GM12878 (cell line): ENCODE results near the gene GFM1. TPM values are rescaled to one million over a fixed set of nuclear protein-coding genes. Genes with fewer than 3 reads are reported as not detected.

Source experiments
- BCL11A ChIP-seq: IDR thresholded peaks from 2 replicates; pipeline ENCODE4 v1.6.1; 2011; ENCODE audit warnings: low read depth, low read length
- CBX5 ChIP-seq: sonication (generic); IDR thresholded peaks from 2 replicates; pipeline ENCODE4 v1.6.1; 2016; ENCODE audit warnings: low read depth, moderate library complexity, mild to moderate bottlenecking, inconsistent platforms
- CEBPZ ChIP-seq: fragments of 150-350 bp; IDR thresholded peaks from 2 replicates; pipeline ENCODE4 v1.6.1; 2016; ENCODE audit warnings: low read depth, low read length
- CREB1 ChIP-seq: IDR thresholded peaks from 2 replicates; pipeline ENCODE4 v1.6.1; 2012; ENCODE audit warnings: low read depth, mild to moderate bottlenecking, inconsistent platforms
- E2F8 ChIP-seq: fragments of 450-650 bp; IDR thresholded peaks from 2 replicates; pipeline ENCODE4 v1.6.1; 2018; ENCODE audit warnings: mild to moderate bottlenecking, low read depth, moderate library complexity; ENCODE audit not compliant: partially characterized antibody
- ETV6 ChIP-seq, 2 experiments: fragments of 450-650 bp in 1 of 2; IDR thresholded peaks in 1 of 2; conservative IDR thresholded peaks in 1 of 2; 2 replicates each; pipeline ENCODE4 v1.6.1; 2014; ENCODE audit warnings: antibody characterized with exemption in 1 of 2, borderline replicate concordance in 1 of 2, low read depth in 1 of 2, mild to moderate bottlenecking in 1 of 2, moderate library complexity in 1 of 2
- FOXK2 ChIP-seq: fragments of 450-650 bp; IDR thresholded peaks from 2 replicates; pipeline ENCODE4 v1.6.1; 2017; ENCODE audit warnings: mild to moderate bottlenecking, moderate library complexity
- HDAC2 ChIP-seq: fragments of 200-600 bp; sonication (generic); IDR thresholded peaks from 2 replicates; pipeline ENCODE4 v1.6.1; 2017
- HDAC6 ChIP-seq: fragments of 200-600 bp; sonication (generic); IDR thresholded peaks from one replicate; pipeline ENCODE4 v1.8.0; 2017; ENCODE audit warnings: antibody characterized with exemption; ENCODE audit not compliant: unreplicated experiment
- IKZF1 ChIP-seq: fragments of 450-650 bp; conservative IDR thresholded peaks from 2 replicates; pipeline ENCODE4 v1.6.1; 2017; ENCODE audit warnings: antibody characterized with exemption, mild to moderate bottlenecking
- IKZF2 ChIP-seq, 2 experiments: fragments of 450-650 bp; IDR thresholded peaks; 2 replicates each; pipeline ENCODE4 v1.6.1; 2017; ENCODE audit warnings: mild to moderate bottlenecking in 2 of 2, moderate library complexity in 2 of 2
- KAT2A ChIP-seq: conservative IDR thresholded peaks from 2 replicates; pipeline ENCODE4 v1.6.1; 2011; ENCODE audit warnings: low read depth, low read length; ENCODE audit not compliant: control insufficient read depth
- LARP7 ChIP-seq: fragments of 450-650 bp; IDR thresholded peaks from 2 replicates; pipeline ENCODE4 v1.6.1; 2017; ENCODE audit warnings: mild to moderate bottlenecking
- MXI1 ChIP-seq: fragments of 150-350 bp; IDR thresholded peaks from 2 replicates; pipeline ENCODE4 v1.6.1; 2011; ENCODE audit warnings: low read depth, mild to moderate bottlenecking, inconsistent platforms, low read length, improper control_type of control experiment
- NBN ChIP-seq: fragments of 450-650 bp; IDR thresholded peaks from 2 replicates; pipeline ENCODE4 v1.6.1; 2016
- POLR2AphosphoS5 ChIP-seq: IDR thresholded peaks from 2 replicates; pipeline ENCODE4 v1.6.1; 2011; ENCODE audit warnings: mild to moderate bottlenecking, low read length, inconsistent platforms
- RAD21 ChIP-seq: IDR thresholded peaks from 2 replicates; pipeline ENCODE4 v1.6.1; 2011; ENCODE audit warnings: mild to moderate bottlenecking, low read depth, low read length, moderate library complexity; ENCODE audit not compliant: insufficient read depth
- RB1 ChIP-seq: fragments of 450-650 bp; formaldehyde crosslinking; IDR thresholded peaks from 2 replicates; pipeline ENCODE4 v1.6.1; 2017; ENCODE audit warnings: mild to moderate bottlenecking, borderline replicate concordance
- SIN3A ChIP-seq: IDR thresholded peaks from 2 replicates; pipeline ENCODE4 v1.6.1; 2012; ENCODE audit warnings: low read depth, low read length, improper control_type of control experiment
- TCF12 ChIP-seq: IDR thresholded peaks from 2 replicates; pipeline ENCODE4 v1.6.1; 2011; ENCODE audit warnings: low read depth, mild to moderate bottlenecking, low read length
- TCF7 ChIP-seq: IDR thresholded peaks from 2 replicates; pipeline ENCODE4 v1.6.1; 2014; ENCODE audit warnings: antibody characterized with exemption, borderline replicate concordance
- ZBED1 ChIP-seq: IDR thresholded peaks from 2 replicates; pipeline ENCODE4 v1.6.1; 2016; ENCODE audit warnings: borderline replicate concordance
- ZNF384 ChIP-seq: IDR thresholded peaks from 2 replicates; pipeline ENCODE4 v1.6.1; 2012; ENCODE audit warnings: low read depth, mild to moderate bottlenecking, low read length, improper control_type of control experiment, borderline replicate concordance
- ZSCAN29 ChIP-seq: fragments of 450-650 bp; IDR thresholded peaks from 2 replicates; pipeline ENCODE4 v1.6.1; 2017; ENCODE audit warnings: mild to moderate bottlenecking, moderate library complexity
- polyA plus RNA-seq, 11 experiments: library from polyadenylated mRNA; depleted of rRNA in 4 of 11; unstranded in 6 of 11; stranded (reverse) in 5 of 11; fragments of >200 nt; fragmentation: Nextera tagmentation in 4 of 11; fragmentation: Illumina TruSeq in 1 of 11; extraction: Ambion mirVana in 4 of 11; extraction: Trizol in 1 of 11; gene quantifications; 1 replicate in 1 of 11; 2 replicates in 10 of 11; pipeline versions ENCODE4 v1.2.1 to v1.2.3, GENCODE V29; 2011 to 2016; ENCODE audit warnings: inconsistent platforms in 2 of 11, missing spikeins in 2 of 11, low read depth in 1 of 11
- total RNA-seq, 4 experiments: library from RNA; depleted of rRNA in 3 of 4; stranded (reverse); fragments of >200 nt in 3 of 4; fragmentation: Illumina TruSeq in 1 of 4; extraction: Trizol in 1 of 4; gene quantifications; 2 replicates each; pipeline versions ENCODE4 v1.2.1 to v1.2.3, GENCODE V29; 2013 to 2021

Gene GFM1
- total and polyA plus RNA-seq, 10 of the 15 experiments (the other 5 are each of a cell fraction or from before 2014, with no cell fraction given) = 36.9 to 87.2 (median 57.3) TPM

- TF ChIP-seq ZSCAN29 = no peak
- TF ChIP-seq RAD21 = peak; percentile 38; the same call in 1 of the 2 replicates
- TF ChIP-seq CEBPZ = no peak
- no peak for TF ChIP-seq HDAC2
- no peak for TF ChIP-seq E2F8
- TF ChIP-seq CREB1 = no peak
- TF ChIP-seq ZBED1 = no peak
- peak; percentile 87 for TF ChIP-seq POLR2AphosphoS5
- TF ChIP-seq IKZF1 = peak; percentile 64
- TF ChIP-seq HDAC6 = no peak
- 0 out of 2 replicates have a peak, but pooled peaks have one; percentile 53 for TF ChIP-seq NBN
- TF ChIP-seq ZNF384 = no peak
- TF ChIP-seq RB1 = peak; percentile 32; the same call in 1 of the 2 replicates
- peak in 1 of 2 experiments; percentile 62 for TF ChIP-seq IKZF2 (IDR thresholded peaks at IDR 0.05)
- TF ChIP-seq FOXK2 = no peak
- no peak for TF ChIP-seq TCF7
- 0 out of 2 replicates have a peak, but pooled peaks have one; percentile 44 for TF ChIP-seq LARP7
- TF ChIP-seq ETV6 (conservative IDR thresholded peaks at IDR 0.05 in 1 of 2, IDR thresholded peaks at IDR 0.05 in 1 of 2; ENCODE audit: borderline replicate concordance in 1 of 2, low read depth in 1 of 2) = peak in 1 of 2 experiments; percentile 46; a peak in 1 of 4 replicates
- no peak for TF ChIP-seq BCL11A
- TF ChIP-seq TCF12 = 0 out of 2 replicates have a peak, but pooled peaks have one; percentile 40
- TF ChIP-seq KAT2A = no peak
- peak; percentile 49; the same call in 1 of the 2 replicates for TF ChIP-seq MXI1
- TF ChIP-seq CBX5 = peak; percentile 32; the same call in 1 of the 2 replicates
- no peak for TF ChIP-seq SIN3A
These were observed 28.2 kb downstream of the GFM1 start, which contains the start of gene LXN (continued) for GRCh38 chr3:158672215-158673176.
